ENCODE results near the gene ARHGAP31.

DNA sequence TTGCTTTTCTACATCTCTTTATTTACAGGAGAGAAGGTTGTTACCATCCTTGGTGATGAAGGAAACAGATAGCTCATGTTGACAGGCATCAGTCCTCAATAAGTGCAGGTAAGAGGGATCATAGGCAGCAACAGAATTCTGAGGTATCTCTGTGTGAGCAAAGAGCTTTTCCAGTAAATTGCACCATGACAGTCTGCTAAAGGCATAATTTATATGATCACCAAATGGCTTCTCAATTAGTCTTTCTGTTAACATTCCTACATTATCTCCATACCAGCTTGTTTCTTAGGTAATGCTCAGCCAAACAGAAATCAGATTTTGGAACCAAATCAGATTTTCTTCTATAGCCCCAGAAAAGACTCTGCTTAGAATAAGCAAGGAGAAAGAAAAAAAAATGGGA, 3.6 kb upstream of the ARHGAP31 start:
- TF ChIP-seq, protein P1, sequence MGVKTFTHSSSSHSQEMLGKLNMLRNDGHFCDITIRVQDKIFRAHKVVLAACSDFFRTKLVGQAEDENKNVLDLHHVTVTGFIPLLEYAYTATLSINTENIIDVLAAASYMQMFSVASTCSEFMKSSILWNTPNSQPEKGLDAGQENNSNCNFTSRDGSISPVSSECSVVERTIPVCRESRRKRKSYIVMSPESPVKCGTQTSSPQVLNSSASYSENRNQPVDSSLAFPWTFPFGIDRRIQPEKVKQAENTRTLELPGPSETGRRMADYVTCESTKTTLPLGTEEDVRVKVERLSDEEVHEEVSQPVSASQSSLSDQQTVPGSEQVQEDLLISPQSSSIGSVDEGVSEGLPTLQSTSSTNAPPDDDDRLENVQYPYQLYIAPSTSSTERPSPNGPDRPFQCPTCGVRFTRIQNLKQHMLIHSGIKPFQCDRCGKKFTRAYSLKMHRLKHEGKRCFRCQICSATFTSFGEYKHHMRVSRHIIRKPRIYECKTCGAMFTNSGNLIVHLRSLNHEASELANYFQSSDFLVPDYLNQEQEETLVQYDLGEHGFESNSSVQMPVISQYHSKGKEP (tag by site-specific recombination; IDR thresholded peaks at IDR 0.05) = no peak
- TF ChIP-seq, protein P2, sequence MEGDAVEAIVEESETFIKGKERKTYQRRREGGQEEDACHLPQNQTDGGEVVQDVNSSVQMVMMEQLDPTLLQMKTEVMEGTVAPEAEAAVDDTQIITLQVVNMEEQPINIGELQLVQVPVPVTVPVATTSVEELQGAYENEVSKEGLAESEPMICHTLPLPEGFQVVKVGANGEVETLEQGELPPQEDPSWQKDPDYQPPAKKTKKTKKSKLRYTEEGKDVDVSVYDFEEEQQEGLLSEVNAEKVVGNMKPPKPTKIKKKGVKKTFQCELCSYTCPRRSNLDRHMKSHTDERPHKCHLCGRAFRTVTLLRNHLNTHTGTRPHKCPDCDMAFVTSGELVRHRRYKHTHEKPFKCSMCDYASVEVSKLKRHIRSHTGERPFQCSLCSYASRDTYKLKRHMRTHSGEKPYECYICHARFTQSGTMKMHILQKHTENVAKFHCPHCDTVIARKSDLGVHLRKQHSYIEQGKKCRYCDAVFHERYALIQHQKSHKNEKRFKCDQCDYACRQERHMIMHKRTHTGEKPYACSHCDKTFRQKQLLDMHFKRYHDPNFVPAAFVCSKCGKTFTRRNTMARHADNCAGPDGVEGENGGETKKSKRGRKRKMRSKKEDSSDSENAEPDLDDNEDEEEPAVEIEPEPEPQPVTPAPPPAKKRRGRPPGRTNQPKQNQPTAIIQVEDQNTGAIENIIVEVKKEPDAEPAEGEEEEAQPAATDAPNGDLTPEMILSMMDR (tag by site-specific recombination; IDR thresholded peaks at IDR 0.05) = no peak
- TF ChIP-seq KLF9 (tag by site-specific recombination; IDR thresholded peaks at IDR 0.05; ENCODE audit: low read depth) = no peak
- TF ChIP-seq KLF7 (tag by site-specific recombination; IDR thresholded peaks at IDR 0.05; ENCODE audit: borderline replicate concordance) = no peak
- TF ChIP-seq, protein P3, sequence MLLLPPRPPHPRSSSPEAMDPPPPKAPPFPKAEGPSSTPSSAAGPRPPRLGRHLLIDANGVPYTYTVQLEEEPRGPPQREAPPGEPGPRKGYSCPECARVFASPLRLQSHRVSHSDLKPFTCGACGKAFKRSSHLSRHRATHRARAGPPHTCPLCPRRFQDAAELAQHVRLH (tag by site-specific recombination; IDR thresholded peaks at IDR 0.05) = no peak
- TF ChIP-seq ZNF354C (tag by site-specific recombination; IDR thresholded peaks at IDR 0.05; ENCODE audit: borderline replicate concordance, low read depth) = no peak
- TF ChIP-seq ZNF843 (tag by site-specific recombination; IDR thresholded peaks at IDR 0.05) = no peak
- TF ChIP-seq, protein P4, sequence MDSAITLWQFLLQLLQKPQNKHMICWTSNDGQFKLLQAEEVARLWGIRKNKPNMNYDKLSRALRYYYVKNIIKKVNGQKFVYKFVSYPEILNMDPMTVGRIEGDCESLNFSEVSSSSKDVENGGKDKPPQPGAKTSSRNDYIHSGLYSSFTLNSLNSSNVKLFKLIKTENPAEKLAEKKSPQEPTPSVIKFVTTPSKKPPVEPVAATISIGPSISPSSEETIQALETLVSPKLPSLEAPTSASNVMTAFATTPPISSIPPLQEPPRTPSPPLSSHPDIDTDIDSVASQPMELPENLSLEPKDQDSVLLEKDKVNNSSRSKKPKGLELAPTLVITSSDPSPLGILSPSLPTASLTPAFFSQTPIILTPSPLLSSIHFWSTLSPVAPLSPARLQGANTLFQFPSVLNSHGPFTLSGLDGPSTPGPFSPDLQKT (IDR thresholded peaks at IDR 0.05; ENCODE audit: borderline replicate concordance, low read depth, low read length) = no peak
- no peak for TF ChIP-seq ZFP41 (tag by site-specific recombination; IDR thresholded peaks at IDR 0.05; ENCODE audit: borderline replicate concordance)
- no peak for TF ChIP-seq ZNF16 (tag by site-specific recombination; IDR thresholded peaks at IDR 0.05; ENCODE audit: low read depth)
- TF ChIP-seq WT1 (tag by site-specific recombination; IDR thresholded peaks at IDR 0.05) = no peak
